Stimulated activated CD8-positive, alpha-beta memory T cell treated with anti-CD3 and anti-CD28 coated beads, Interleukin-4, amount 100 ng/mL, for 4 hours (primary cell): ENCODE results near the gene LIAS.

Experiments
- DNase-seq, 2 donors: peaks; one replicate each; pipeline ENCODE4 v3.0.0-alpha.2; 2020; ENCODE audit warnings: low read depth in 2 of 2, low spot score in 1 of 2

Gene LIAS

DNA sequence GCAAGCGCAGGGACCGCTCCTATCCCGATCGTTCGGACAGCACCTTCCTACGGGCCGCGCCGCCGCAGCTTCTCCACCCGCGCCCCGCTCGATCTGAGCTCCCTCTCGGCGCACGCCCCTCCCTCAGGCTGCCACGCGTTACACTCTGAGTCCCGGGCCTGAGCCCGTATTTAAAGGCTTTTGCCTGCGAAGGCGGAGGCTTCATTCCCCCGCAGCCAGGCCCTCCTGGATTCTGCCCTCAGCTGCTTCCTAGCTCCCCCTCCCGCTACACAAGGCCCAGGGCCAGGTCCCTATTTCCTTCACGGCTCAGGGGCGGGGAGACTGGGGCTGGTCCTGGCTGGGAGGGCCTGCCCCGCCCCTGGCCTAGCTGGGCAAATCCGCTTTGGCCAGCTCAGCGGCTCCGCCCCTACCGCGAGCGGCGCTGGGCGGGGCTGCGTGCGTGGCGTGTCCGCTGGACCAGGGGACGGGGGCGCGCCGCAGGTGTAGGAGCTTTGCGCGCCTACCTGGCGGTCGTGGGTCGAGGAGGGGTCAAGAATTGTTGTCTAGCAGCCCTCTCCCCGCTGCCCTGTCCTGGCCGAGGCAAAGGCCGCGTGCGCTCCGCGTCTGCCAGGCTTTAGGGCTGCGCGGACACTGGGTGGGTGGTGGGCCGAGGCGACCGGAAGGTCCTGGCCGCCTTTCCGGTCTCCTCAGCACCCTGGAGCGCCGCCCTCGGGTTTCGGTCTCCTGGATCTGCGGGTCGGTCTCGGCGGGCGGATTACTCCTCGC is 68.6 kb downstream of the LIAS start, which contains the start of gene UGDH:
Gene UGDH, minus strand, starts transcription at position 144 of the 765 bp plus-strand sequence. CDS start 5,927 bp downstream, outside the sequence.
- DNase-seq: peak; percentile 72 to 80

DNA sequence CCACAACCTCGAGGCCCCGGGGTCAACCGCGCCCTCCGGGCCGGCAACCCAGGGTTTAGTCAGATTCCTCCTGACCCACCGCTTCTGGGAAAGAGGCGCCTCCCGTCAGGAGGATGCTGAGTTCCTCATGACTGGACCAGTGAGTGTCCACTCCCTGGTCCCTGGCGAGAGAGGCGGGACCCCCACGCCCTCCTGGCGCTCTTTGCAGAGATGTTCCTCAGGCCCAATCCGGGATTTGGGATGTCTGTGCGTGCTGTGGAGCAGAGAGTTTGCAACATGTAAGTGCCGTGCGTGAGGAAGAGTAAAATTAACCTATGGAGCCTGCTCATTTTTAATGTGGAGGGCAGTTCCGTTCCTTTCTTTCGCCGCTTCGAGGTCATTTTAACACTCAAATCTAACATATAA is 69.2 kb downstream of the LIAS start:
- no peak for DNase-seq
